ENCODE data around the gene ZBTB17. TPM values are rescaled to one million over a fixed set of nuclear protein-coding genes. Genes with fewer than 3 reads are reported as not detected.

Gene ZBTB17
- total and polyA plus RNA-seq, 9 of the 15 experiments (the other 6 are each of a cell fraction or from before 2014, with no cell fraction given) = 1.1 to 53.4 (median 29.6) TPM

GRCh38 chr1:15950763-15951295, 25.1 kb downstream of the ZBTB17 start (continued):
- TF ChIP-seq JUN (IDR thresholded peaks at IDR 0.05; ENCODE audit: borderline replicate concordance, low read depth, low read length) (peak; percentile 55; the same call in 1 of the 2 replicates), JUN (CRISPR knock-in tag; IDR thresholded peaks at IDR 0.05; ENCODE audit: borderline replicate concordance) (no peak), FOS (IDR thresholded peaks at IDR 0.05; ENCODE audit: extremely low read depth, insufficient read length) (peak; percentile 10), ZNF212 (CRISPR knock-in tag; IDR thresholded peaks at IDR 0.05) (no peak), NFATC3 (IDR thresholded peaks at IDR 0.05) (peak; percentile 82), NFE2L1 (tag; IDR thresholded peaks at IDR 0.05; ENCODE audit: borderline replicate concordance, low read depth) (no peak), ZNF280A (IDR thresholded peaks at IDR 0.05; ENCODE audit: low read depth, partially characterized antibody) (no peak), FUS (optimal IDR thresholded peaks at IDR 0.05; ENCODE audit: low read depth, low read length) (no peak), ELF1 (tag; IDR thresholded peaks at IDR 0.05) (no peak), ZNF24 (IDR thresholded peaks at IDR 0.05) (no peak), DMBX1 (CRISPR knock-in tag; IDR thresholded peaks at IDR 0.05; ENCODE audit: borderline replicate concordance) (peak; percentile 46; the same call in 1 of the 2 replicates), CAMTA2 (CRISPR knock-in tag; conservative IDR thresholded peaks at IDR 0.05) (no peak), TCF15 (CRISPR knock-in tag; IDR thresholded peaks at IDR 0.05) (no peak), THRB (CRISPR knock-in tag; conservative IDR thresholded peaks at IDR 0.05) (no peak), JUND (IDR thresholded peaks at IDR 0.05; ENCODE audit: borderline replicate concordance, low read depth, low read length) (peak; percentile 59), JUND (tag; IDR thresholded peaks at IDR 0.05; ENCODE audit: borderline replicate concordance, low read depth, low read length) (no peak; the same call in 1 of the 3 replicates), MTA3 (IDR thresholded peaks at IDR 0.05; ENCODE audit: borderline replicate concordance) (no peak), RHOXF2B (CRISPR knock-in tag; conservative IDR thresholded peaks at IDR 0.05) (0 out of 2 replicates have a peak, but pooled peaks have one; percentile 18), ATF4 (CRISPR knock-in tag; IDR thresholded peaks at IDR 0.05) (no peak), ATF1 (CRISPR knock-in tag; IDR thresholded peaks at IDR 0.05) (no peak), ATF1 (tag; IDR thresholded peaks at IDR 0.05) (no peak), MEF2D (tag; conservative IDR thresholded peaks at IDR 0.05; ENCODE audit: low read depth) (no peak), CCNT2 (IDR thresholded peaks at IDR 0.05; ENCODE audit: borderline replicate concordance, extremely low read depth, insufficient read length, low read depth, low read length) (no peak), KAT8 (IDR thresholded peaks at IDR 0.05; ENCODE audit: low read depth) (no peak), MEIS2 (IDR thresholded peaks at IDR 0.05; ENCODE audit: partially characterized antibody) (peak; percentile 55), SMAD3 (CRISPR knock-in tag; conservative IDR thresholded peaks at IDR 0.05) (no peak)

Measured in K562 (cell line).